T-helper 17 cell (primary cell): ENCODE data around the gene ITPRID1. TPM values are rescaled to one million over a fixed set of nuclear protein-coding genes. Genes with fewer than 3 reads are reported as not detected.

ENCODE experiments used
- ATAC-seq: fragments of 150-1000 bp; cut with Tn5 transposase; 2 replicates; pipeline ENCODE4 v1.10.0; 2021; ENCODE audit warnings: mild to moderate bottlenecking, moderate library complexity
- DNase-seq, 3 donors: peaks; one replicate each; pipeline versions ENCODE4 v3.0.0 to v3.0.0-alpha.2; 2020 to 2021
- H3K9me3 ChIP-seq: one replicate; pipeline ENCODE4 v1.7.0; 2013; ENCODE audit warnings: low read length, mild to moderate bottlenecking; ENCODE audit not compliant: control insufficient read depth, poor library complexity, severe bottlenecking
- H3K27ac Mint-ChIP-seq: one replicate; pipeline ENCODE4 v1.8.0; 2022; ENCODE audit warnings: mild to moderate bottlenecking, moderate library complexity, mixed read lengths
- H3K27me3 Mint-ChIP-seq: one replicate; pipeline ENCODE4 v1.8.0; 2022; ENCODE audit warnings: mixed read lengths
- H3K36me3 Mint-ChIP-seq: one replicate; pipeline ENCODE4 v1.8.0; 2022; ENCODE audit warnings: low read depth, mixed read lengths
- H3K4me1 Mint-ChIP-seq: one replicate; pipeline ENCODE4 v1.8.0; 2022; ENCODE audit warnings: mild to moderate bottlenecking, mixed read lengths
- H3K4me3 Mint-ChIP-seq: one replicate; pipeline ENCODE4 v1.8.0; 2022; ENCODE audit warnings: mild to moderate bottlenecking, moderate library complexity, mixed read lengths
- total RNA-seq, 4 donors: library from RNA in 2 of 4; stranded (reverse) in 2 of 4; gene quantifications; one replicate each; pipeline ENCODE4 v1.2.3 and lab custom pipeline; 2022 to 2026

ITPRID1 gene
- total RNA-seq, 2 donors from 2014 or later = not detected

DNA sequence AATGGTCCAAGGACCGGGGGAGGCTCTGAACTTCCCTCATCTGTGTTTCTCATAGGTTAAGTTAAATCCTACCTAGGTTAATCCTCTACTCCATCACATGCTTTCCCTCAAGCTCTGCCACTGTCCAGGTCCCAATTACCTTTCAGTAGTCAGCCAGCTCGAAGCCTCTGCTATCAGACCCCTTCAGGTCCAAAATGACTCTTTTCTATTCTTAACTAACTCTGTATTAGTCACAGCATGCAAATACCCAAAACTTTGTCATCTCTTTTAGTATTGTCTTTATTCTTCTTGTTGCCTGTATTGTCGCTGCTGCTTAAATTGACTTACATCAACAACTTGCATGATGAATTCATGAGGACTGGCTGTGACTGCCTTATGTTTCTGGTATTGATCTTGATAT lies 188.5 kb downstream of the ITPRID1 start:
- DNase-seq (no peak), ATAC-seq (no peak)
- Mint-ChIP-seq H3K27ac (no peak overlapping the region), H3K4me3 (no peak overlapping the region), H3K36me3 (no peaks in the 10 kb centered on the region), H3K27me3 (no peaks in the 10 kb centered on the region), H3K4me1 (no peaks in the 10 kb centered on the region)
- H3K9me3 ChIP-seq = no peaks in the 10 kb centered on the region

- Mint-ChIP-seq H3K27ac (no peak overlapping the region), H3K36me3 (no peaks in the 10 kb centered on the region), H3K4me3 (no peak overlapping the region), H3K27me3 (no peaks in the 10 kb centered on the region), H3K4me1 (no peaks in the 10 kb centered on the region)
- DNase-seq (no peak), ATAC-seq (no peak)
- no peaks in the 10 kb centered on the region for H3K9me3 ChIP-seq
These were observed 191.5 kb downstream of the ITPRID1 start for GRCh38 chr7:31705377-31705776.

GRCh38 chr7:31707089-31707488 lies 193.2 kb downstream of the ITPRID1 start:
- H3K4me3 Mint-ChIP-seq = no peak overlapping the region
- no peaks in the 10 kb centered on the region for H3K4me1 Mint-ChIP-seq
- H3K36me3 Mint-ChIP-seq = no peaks in the 10 kb centered on the region
- ATAC-seq (no peak), DNase-seq (no peak)
- H3K27me3 Mint-ChIP-seq = no peaks in the 10 kb centered on the region
- H3K9me3 ChIP-seq = no peaks in the 10 kb centered on the region
- no peak overlapping the region for H3K27ac Mint-ChIP-seq

Other genes with a start within 250 kb of the ITPRID1 start
- not detected for gene NEUROD6, start 173.4 kb upstream of the ITPRID1 start, total RNA-seq
- gene PPP1R17, start 173.1 kb downstream of the ITPRID1 start, total RNA-seq = not detected